ENCODE measurements around the gene SIRT6. TPM values are rescaled to one million over a fixed set of nuclear protein-coding genes. Genes with fewer than 3 reads are reported as not detected.

Gene SIRT6
- total and polyA plus RNA-seq, 2 donors (not counting 3 experiments of a cell fraction or from before 2014, with no cell fraction given) = 26.9 to 36.6 TPM

GRCh38 chr19:4185413-4186086 lies 3.2 kb upstream of the SIRT6 start:
- CTCF ChIA-PET = interaction anchor here (2.6 kb wide), 1 partner anchor 45 kb away, joined by 21 read pairs; no protein-coding TSS in a partner anchor

GRCh38 chr19:4184718-4185352 lies 2.5 kb upstream of the SIRT6 start:
- TF ChIP-seq POLR2A (IDR thresholded peaks at IDR 0.05; ENCODE audit: low read depth, low read length) (no peak), JUN (IDR thresholded peaks at IDR 0.05; ENCODE audit: borderline replicate concordance, insufficient read depth, insufficient read length, low read depth) (no peak), GATA2 (IDR thresholded peaks at IDR 0.05; ENCODE audit: insufficient read depth, insufficient read length, low read depth, low read length) (no peak), EZH2 (IDR thresholded peaks at IDR 0.05; ENCODE audit: borderline replicate concordance, low read depth, low read length, severe bottlenecking) (no peak), FOS (IDR thresholded peaks at IDR 0.05; ENCODE audit: borderline replicate concordance, insufficient read depth, low read length) (no peak), CTCF (IDR thresholded peaks at IDR 0.05; ENCODE audit: extremely low read depth in 1 of 2, insufficient read depth in 1 of 2, low read depth in 1 of 2, low read length in 2 of 2) (no peak), POLR2AphosphoS5 (IDR thresholded peaks at IDR 0.05; ENCODE audit: insufficient read depth, low read depth, low read length) (no peak), MAX (IDR thresholded peaks at IDR 0.05; ENCODE audit: insufficient read depth, insufficient read length) (no peak), MYC (IDR thresholded peaks at IDR 0.05; ENCODE audit: low read depth, low read length) (no peak)
- no peaks in the 10 kb centered on the region for H3K27me3 ChIP-seq (ENCODE audit: control insufficient read depth in 2 of 2, insufficient read depth in 2 of 2, low read length in 2 of 2)
- no TSS peak for BruUV-seq (replicated peaks)
- H4K20me1 ChIP-seq (replicated peaks; ENCODE audit: control insufficient read depth, extremely low read depth, insufficient read depth, low read length) = no peaks in the 10 kb centered on the region
- dilution Hi-C loops (cut with MboI; ENCODE audit: extremely low pct_ligation_motif_present, low sequenced_read_pairs) (no loop called here), intact Hi-C loops (cut with micrococcal nuclease) (loop anchor here (5.0 kb wide), 2 partner anchors 198 to 512 kb away; partner anchors contain the start of gene EEF2)
- H2AFZ ChIP-seq (ENCODE audit: low read depth, low read length) = no peak overlapping the region
- H3K9me3 ChIP-seq (replicated peaks; ENCODE audit: control insufficient read depth, insufficient read depth, low read length) = no peaks in the 10 kb centered on the region
- DNase-seq (ENCODE audit: low read depth, low spot score) = no peak
- no peak for FAIRE-seq
- H3K4me2 ChIP-seq (ENCODE audit: insufficient read depth, low read length) = no peak overlapping the region
- H3K36me3 ChIP-seq (ENCODE audit: control insufficient read depth in 2 of 2, extremely low read depth in 1 of 2, insufficient read depth in 2 of 2, low read length in 2 of 2) = peaks cover 0 to 2% of the 10 kb centered on the region in 2 experiments
- ChIA-PET CTCF (interaction anchor here (0.9 kb wide), 1 partner anchor 44 kb away, joined by 7 read pairs; no protein-coding TSS in a partner anchor), POLR2A (interaction anchor here (0.6 kb wide), 1 partner anchor 141 kb away, joined by 4 read pairs; no protein-coding TSS in a partner anchor)
- peaks cover 2% of the 10 kb centered on the region for H3K79me2 ChIP-seq (ENCODE audit: control insufficient read depth, insufficient read depth, low read length)
- no peak overlapping the region for H3K4me3 ChIP-seq (replicated peaks in 1 of 3; ENCODE audit: insufficient read depth in 1 of 3, low read depth in 1 of 3, low read length in 3 of 3)
- H3K9ac ChIP-seq (replicated peaks; ENCODE audit: extremely low read depth, insufficient read depth, low read length) = no peak overlapping the region
- H3K27ac ChIP-seq (ENCODE audit: insufficient read depth, low read depth, low read length) = no peak overlapping the region
- peaks cover 3% of the 10 kb centered on the region for H3K4me1 ChIP-seq (ENCODE audit: control insufficient read depth, extremely low read depth, insufficient read depth, low read length)
- no peaks in the 10 kb centered on the region for H3K9me1 ChIP-seq (replicated peaks; ENCODE audit: control insufficient read depth, extremely low read depth, insufficient read depth, low read length)

More at GRCh38 chr19:4185413-4186086, 3.2 kb upstream of the SIRT6 start:
- H3K27ac ChIP-seq (ENCODE audit: insufficient read depth, low read depth, low read length) = no peak overlapping the region
- H3K9ac ChIP-seq (replicated peaks; ENCODE audit: extremely low read depth, insufficient read depth, low read length) = no peak overlapping the region
- no peaks in the 10 kb centered on the region for H4K20me1 ChIP-seq (replicated peaks; ENCODE audit: control insufficient read depth, extremely low read depth, insufficient read depth, low read length)
- H3K36me3 ChIP-seq (ENCODE audit: control insufficient read depth in 2 of 2, extremely low read depth in 1 of 2, insufficient read depth in 2 of 2, low read length in 2 of 2) = peaks cover 0 to under 1% of the 10 kb centered on the region in 2 experiments
- H3K9me1 ChIP-seq (replicated peaks; ENCODE audit: control insufficient read depth, extremely low read depth, insufficient read depth, low read length) = no peaks in the 10 kb centered on the region
- dilution Hi-C loops (cut with MboI; ENCODE audit: extremely low pct_ligation_motif_present, low sequenced_read_pairs) = no loop called here
- no peak overlapping the region for H2AFZ ChIP-seq (ENCODE audit: low read depth, low read length)
- intact Hi-C loops (cut with micrococcal nuclease) = loop anchor here (5.0 kb wide), 2 partner anchors 198 to 512 kb away; partner anchors contain the start of gene EEF2
- H3K9me3 ChIP-seq (replicated peaks; ENCODE audit: control insufficient read depth, insufficient read depth, low read length) = no peaks in the 10 kb centered on the region
- no peaks in the 10 kb centered on the region for H3K27me3 ChIP-seq (ENCODE audit: control insufficient read depth in 2 of 2, insufficient read depth in 2 of 2, low read length in 2 of 2)
- H3K4me2 ChIP-seq (ENCODE audit: insufficient read depth, low read length) = no peak overlapping the region
- no peak for TF ChIP-seq MAX (IDR thresholded peaks at IDR 0.05; ENCODE audit: insufficient read depth, insufficient read length)
- no peak overlapping the region for H3K4me3 ChIP-seq (replicated peaks in 1 of 3; ENCODE audit: insufficient read depth in 1 of 3, low read depth in 1 of 3, low read length in 3 of 3)
- no peak for FAIRE-seq
- POLR2A ChIA-PET = no interaction called here
- H3K4me1 ChIP-seq (ENCODE audit: control insufficient read depth, extremely low read depth, insufficient read depth, low read length) = peaks cover 3% of the 10 kb centered on the region
- peaks cover 2% of the 10 kb centered on the region for H3K79me2 ChIP-seq (ENCODE audit: control insufficient read depth, insufficient read depth, low read length)
- no TSS peak for BruUV-seq (replicated peaks)
- no peak for DNase-seq (ENCODE audit: low read depth, low spot score)

Data from endothelial cell of umbilical vein (primary cell).